GM23338 (cell line): ENCODE measurements around the gene MAP2K1. TPM values are rescaled to one million over a fixed set of nuclear protein-coding genes. Genes with fewer than 3 reads are reported as not detected.

Source experiments
- ATAC-seq: fragments of 200-7000 bp; cut with Tn5 transposase; 3 replicates; pipeline ENCODE4 v1.9.1; 2020
- DNase-seq: peaks from one replicate; pipeline ENCODE4 v3.0.0-alpha.2; 2015; ENCODE audit warnings: low spot score
- H2AFZ ChIP-seq: fragments of 200-600 bp; sonication (generic); 2 replicates; pipeline ENCODE4 v1.8.0; 2016; ENCODE audit warnings: antibody characterized with exemption, mild to moderate bottlenecking, moderate library complexity
- H3F3A ChIP-seq: fragments of 200-600 bp; sonication (generic); replicated peaks from 2 replicates; pipeline ENCODE4 v1.8.0; 2017; ENCODE audit warnings: antibody characterized with exemption, mixed run types, low read depth
- H3K27ac ChIP-seq: fragments of 200-600 bp; sonication (generic); 2 replicates; pipeline ENCODE4 v1.6.1; 2016; ENCODE audit warnings: low read depth
- H3K27me3 ChIP-seq: fragments of 200-600 bp; sonication (generic); 2 replicates; pipeline ENCODE4 v1.8.0; 2016; ENCODE audit warnings: mild to moderate bottlenecking, mixed run types, moderate library complexity; ENCODE audit not compliant: insufficient read depth
- H3K36me3 ChIP-seq: fragments of 200-600 bp; sonication (generic); 2 replicates; pipeline ENCODE4 v1.8.0; 2016; ENCODE audit warnings: mild to moderate bottlenecking; ENCODE audit not compliant: insufficient read depth
- H3K4me1 ChIP-seq: fragments of 200-600 bp; sonication (generic); 2 replicates; pipeline ENCODE4 v1.8.0; 2016; ENCODE audit warnings: mild to moderate bottlenecking, moderate library complexity; ENCODE audit not compliant: insufficient read depth
- H3K4me2 ChIP-seq: fragments of 200-600 bp; sonication (generic); 2 replicates; pipeline ENCODE4 v1.7.1; 2017; ENCODE audit warnings: mixed run types
- H3K4me3 ChIP-seq: fragments of 200-600 bp; sonication (generic); 2 replicates; pipeline ENCODE4 v1.6.1; 2016; ENCODE audit warnings: mixed run types
- H3K79me2 ChIP-seq: fragments of 200-600 bp; sonication (generic); replicated peaks from 2 replicates; pipeline ENCODE4 v1.8.0; 2017; ENCODE audit warnings: mild to moderate bottlenecking; ENCODE audit not compliant: insufficient read depth
- H3K9me2 ChIP-seq: fragments of 200-600 bp; sonication (generic); 2 replicates; pipeline ENCODE4 v1.8.0; 2017; ENCODE audit not compliant: insufficient read depth
- H4K20me1 ChIP-seq: fragments of 200-600 bp; sonication (generic); replicated peaks from 2 replicates; pipeline ENCODE4 v1.8.0; 2017; ENCODE audit warnings: mild to moderate bottlenecking; ENCODE audit not compliant: insufficient read depth
- H3K27ac Mint-ChIP-seq: 2 replicates; pipeline ENCODE4 v1.8.0; 2020; ENCODE audit warnings: inconsistent platforms, mild to moderate bottlenecking, moderate library complexity, mixed read lengths
- H3K27me3 Mint-ChIP-seq: 3 replicates; pipeline ENCODE4 v1.8.0; 2022; ENCODE audit warnings: low read depth, mild to moderate bottlenecking, moderate library complexity, mixed read lengths, inconsistent platforms; ENCODE audit not compliant: insufficient read depth, poor library complexity
- H3K36me3 Mint-ChIP-seq: 3 replicates; pipeline ENCODE4 v1.8.0; 2021; ENCODE audit warnings: low read depth, mild to moderate bottlenecking, inconsistent platforms, moderate library complexity, mixed read lengths
- H3K4me1 Mint-ChIP-seq: 3 replicates; pipeline ENCODE4 v1.8.0; 2020; ENCODE audit warnings: mild to moderate bottlenecking, inconsistent platforms, mixed read lengths
- H3K4me3 Mint-ChIP-seq: 3 replicates; pipeline ENCODE4 v1.8.0; 2021; ENCODE audit warnings: moderate library complexity, mild to moderate bottlenecking, inconsistent platforms, mixed read lengths
- H3K9me3 Mint-ChIP-seq: 3 replicates; pipeline ENCODE4 v1.8.0; 2020; ENCODE audit warnings: moderate library complexity, mild to moderate bottlenecking, inconsistent platforms, mixed read lengths
- CREB1 ChIP-seq: fragments of 250-450 bp; sonication (Bioruptor Pico); IDR thresholded peaks from 2 replicates; pipeline ENCODE4 v1.5.0; 2020; ENCODE audit warnings: low read depth, mild to moderate bottlenecking, moderate library complexity
- EZH2 ChIP-seq: fragments of 200-600 bp; sonication (generic); IDR thresholded peaks from one replicate; pipeline ENCODE4 v1.8.0; 2017; ENCODE audit warnings: antibody characterized with exemption, mild to moderate bottlenecking, low read depth; ENCODE audit not compliant: unreplicated experiment
- EZH2phosphoT487 ChIP-seq: fragments of 200-600 bp; sonication (generic); IDR thresholded peaks from one replicate; pipeline ENCODE4 v1.8.1; 2018; ENCODE audit warnings: antibody characterized with exemption; ENCODE audit not compliant: unreplicated experiment
- JUNB ChIP-seq: IDR thresholded peaks from one replicate; pipeline ENCODE4 v1.6.1; 2016; ENCODE audit warnings: antibody characterized with exemption; ENCODE audit not compliant: unreplicated experiment
- NANOG ChIP-seq: IDR thresholded peaks from 2 replicates; pipeline ENCODE4 v1.6.1; 2016; ENCODE audit warnings: antibody characterized with exemption, borderline replicate concordance
- POLR2AphosphoS5 ChIP-seq: IDR thresholded peaks from 2 replicates; pipeline ENCODE4 v1.6.1; 2016; ENCODE audit warnings: antibody characterized with exemption, low read depth
- STAT1 ChIP-seq: IDR thresholded peaks from one replicate; pipeline ENCODE4 v1.6.1; 2016; ENCODE audit warnings: antibody characterized with exemption; ENCODE audit not compliant: unreplicated experiment
- ZNF114 ChIP-seq: fragments of 250-450 bp; sonication (Bioruptor Pico); IDR thresholded peaks from 2 replicates; pipeline ENCODE4 v1.5.0; 2020; ENCODE audit warnings: mild to moderate bottlenecking, moderate library complexity
- ZNF331 ChIP-seq: fragments of 250-450 bp; sonication (Bioruptor Pico); IDR thresholded peaks from 2 replicates; pipeline ENCODE4 v1.5.0; 2020; ENCODE audit warnings: low read depth, mild to moderate bottlenecking, moderate library complexity
- polyA plus RNA-seq: library from polyadenylated mRNA; unstranded; fragments of >200 nt; fragmentation: Nextera tagmentation; extraction: Ambion mirVana; gene quantifications from 2 replicates; pipeline ENCODE4 v1.2.1, GENCODE V29; 2016
- total RNA-seq: library from RNA; depleted of rRNA; stranded (reverse); fragments of >200 nt; shearing (Covaris generic); gene quantifications from 2 replicates; pipeline ENCODE4 v1.2.3, GENCODE V29; 2014
- TF ChIP-seq, protein P1 (sequence below): IDR thresholded peaks from 2 replicates; pipeline ENCODE4 v1.6.1; 2016; ENCODE audit warnings: antibody characterized with exemption
- TF ChIP-seq, protein P2 (sequence below): fragments of 250-450 bp; sonication (Bioruptor Pico); IDR thresholded peaks from 2 replicates; pipeline ENCODE4 v1.5.0; 2020; ENCODE audit warnings: mild to moderate bottlenecking, moderate library complexity
- TF ChIP-seq, protein P3 (sequence below), 2 experiments: fragments of 200-600 bp in 1 of 2; sonication (generic) in 1 of 2; conservative IDR thresholded peaks; 2 replicates each; pipeline versions ENCODE4 v1.5.1 to v1.6.1; 2016 to 2017; ENCODE audit warnings: antibody characterized with exemption in 2 of 2, low read depth in 2 of 2, mild to moderate bottlenecking in 2 of 2, moderate library complexity in 1 of 2
- TF ChIP-seq, protein P4 (sequence below): IDR thresholded peaks from one replicate; pipeline ENCODE4 v1.6.1; 2018; ENCODE audit warnings: antibody characterized with exemption; ENCODE audit not compliant: unreplicated experiment

Gene MAP2K1
- total and polyA plus RNA-seq, 2 experiments from 2014 or later, result 42.0 to 68.5 TPM

DNA sequence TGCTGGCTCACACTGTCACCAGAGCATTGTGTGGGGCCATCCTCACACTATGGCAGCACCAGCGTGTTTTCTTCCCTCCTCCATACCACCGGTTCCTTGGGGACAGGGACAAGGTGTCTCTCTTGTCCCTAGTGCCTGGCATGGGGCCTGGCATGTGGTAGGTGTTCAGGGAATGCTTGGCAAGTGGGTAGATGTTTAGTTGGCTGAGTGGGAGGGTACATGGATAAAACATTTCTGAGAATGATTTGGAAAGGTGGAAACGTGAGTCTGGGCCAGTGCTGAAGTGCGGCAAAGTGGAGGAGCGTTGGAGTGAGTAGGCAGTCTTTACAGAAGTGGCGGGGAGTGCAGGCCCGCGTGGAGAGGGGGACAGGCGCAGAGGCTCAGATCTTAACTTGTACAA is 95.8 kb downstream of the MAP2K1 start:
- no peaks in the 10 kb centered on the region; the same call in 1 of the 2 replicates for H4K20me1 ChIP-seq

More for the DNA sequence above, 95.8 kb downstream of the MAP2K1 start:
- Histone ChIP-seq H3K27ac (peak overlapping the region; percentile 32; the same call in 1 of the 2 replicates), H3K36me3 (peaks cover 15% of the 10 kb centered on the region), H3K9me2 (no peaks in the 10 kb centered on the region), H3K4me2 (no peak overlapping the region), H2AFZ (no peak overlapping the region), H3K4me1 (no peaks in the 10 kb centered on the region), H3K4me3 (no peak overlapping the region), H3F3A (no peaks in the 10 kb centered on the region), H3K79me2 (no peaks in the 10 kb centered on the region), H3K27me3 (no peaks in the 10 kb centered on the region)
- DNase-seq, result no peak
- H3K9me3 Mint-ChIP-seq, result no peaks in the 10 kb centered on the region
- no peak overlapping the region for H3K4me3 Mint-ChIP-seq
- H3K27ac Mint-ChIP-seq, result no peak overlapping the region
- peaks cover 41% of the 10 kb centered on the region for H3K36me3 Mint-ChIP-seq
- H3K27me3 Mint-ChIP-seq, result peaks cover 6% of the 10 kb centered on the region
- TF ChIP-seq, protein P1, sequence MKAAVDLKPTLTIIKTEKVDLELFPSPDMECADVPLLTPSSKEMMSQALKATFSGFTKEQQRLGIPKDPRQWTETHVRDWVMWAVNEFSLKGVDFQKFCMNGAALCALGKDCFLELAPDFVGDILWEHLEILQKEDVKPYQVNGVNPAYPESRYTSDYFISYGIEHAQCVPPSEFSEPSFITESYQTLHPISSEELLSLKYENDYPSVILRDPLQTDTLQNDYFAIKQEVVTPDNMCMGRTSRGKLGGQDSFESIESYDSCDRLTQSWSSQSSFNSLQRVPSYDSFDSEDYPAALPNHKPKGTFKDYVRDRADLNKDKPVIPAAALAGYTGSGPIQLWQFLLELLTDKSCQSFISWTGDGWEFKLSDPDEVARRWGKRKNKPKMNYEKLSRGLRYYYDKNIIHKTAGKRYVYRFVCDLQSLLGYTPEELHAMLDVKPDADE, result no peak
- no peak for TF ChIP-seq JUNB
- no peak for TF ChIP-seq CREB1
- TF ChIP-seq, protein P2, sequence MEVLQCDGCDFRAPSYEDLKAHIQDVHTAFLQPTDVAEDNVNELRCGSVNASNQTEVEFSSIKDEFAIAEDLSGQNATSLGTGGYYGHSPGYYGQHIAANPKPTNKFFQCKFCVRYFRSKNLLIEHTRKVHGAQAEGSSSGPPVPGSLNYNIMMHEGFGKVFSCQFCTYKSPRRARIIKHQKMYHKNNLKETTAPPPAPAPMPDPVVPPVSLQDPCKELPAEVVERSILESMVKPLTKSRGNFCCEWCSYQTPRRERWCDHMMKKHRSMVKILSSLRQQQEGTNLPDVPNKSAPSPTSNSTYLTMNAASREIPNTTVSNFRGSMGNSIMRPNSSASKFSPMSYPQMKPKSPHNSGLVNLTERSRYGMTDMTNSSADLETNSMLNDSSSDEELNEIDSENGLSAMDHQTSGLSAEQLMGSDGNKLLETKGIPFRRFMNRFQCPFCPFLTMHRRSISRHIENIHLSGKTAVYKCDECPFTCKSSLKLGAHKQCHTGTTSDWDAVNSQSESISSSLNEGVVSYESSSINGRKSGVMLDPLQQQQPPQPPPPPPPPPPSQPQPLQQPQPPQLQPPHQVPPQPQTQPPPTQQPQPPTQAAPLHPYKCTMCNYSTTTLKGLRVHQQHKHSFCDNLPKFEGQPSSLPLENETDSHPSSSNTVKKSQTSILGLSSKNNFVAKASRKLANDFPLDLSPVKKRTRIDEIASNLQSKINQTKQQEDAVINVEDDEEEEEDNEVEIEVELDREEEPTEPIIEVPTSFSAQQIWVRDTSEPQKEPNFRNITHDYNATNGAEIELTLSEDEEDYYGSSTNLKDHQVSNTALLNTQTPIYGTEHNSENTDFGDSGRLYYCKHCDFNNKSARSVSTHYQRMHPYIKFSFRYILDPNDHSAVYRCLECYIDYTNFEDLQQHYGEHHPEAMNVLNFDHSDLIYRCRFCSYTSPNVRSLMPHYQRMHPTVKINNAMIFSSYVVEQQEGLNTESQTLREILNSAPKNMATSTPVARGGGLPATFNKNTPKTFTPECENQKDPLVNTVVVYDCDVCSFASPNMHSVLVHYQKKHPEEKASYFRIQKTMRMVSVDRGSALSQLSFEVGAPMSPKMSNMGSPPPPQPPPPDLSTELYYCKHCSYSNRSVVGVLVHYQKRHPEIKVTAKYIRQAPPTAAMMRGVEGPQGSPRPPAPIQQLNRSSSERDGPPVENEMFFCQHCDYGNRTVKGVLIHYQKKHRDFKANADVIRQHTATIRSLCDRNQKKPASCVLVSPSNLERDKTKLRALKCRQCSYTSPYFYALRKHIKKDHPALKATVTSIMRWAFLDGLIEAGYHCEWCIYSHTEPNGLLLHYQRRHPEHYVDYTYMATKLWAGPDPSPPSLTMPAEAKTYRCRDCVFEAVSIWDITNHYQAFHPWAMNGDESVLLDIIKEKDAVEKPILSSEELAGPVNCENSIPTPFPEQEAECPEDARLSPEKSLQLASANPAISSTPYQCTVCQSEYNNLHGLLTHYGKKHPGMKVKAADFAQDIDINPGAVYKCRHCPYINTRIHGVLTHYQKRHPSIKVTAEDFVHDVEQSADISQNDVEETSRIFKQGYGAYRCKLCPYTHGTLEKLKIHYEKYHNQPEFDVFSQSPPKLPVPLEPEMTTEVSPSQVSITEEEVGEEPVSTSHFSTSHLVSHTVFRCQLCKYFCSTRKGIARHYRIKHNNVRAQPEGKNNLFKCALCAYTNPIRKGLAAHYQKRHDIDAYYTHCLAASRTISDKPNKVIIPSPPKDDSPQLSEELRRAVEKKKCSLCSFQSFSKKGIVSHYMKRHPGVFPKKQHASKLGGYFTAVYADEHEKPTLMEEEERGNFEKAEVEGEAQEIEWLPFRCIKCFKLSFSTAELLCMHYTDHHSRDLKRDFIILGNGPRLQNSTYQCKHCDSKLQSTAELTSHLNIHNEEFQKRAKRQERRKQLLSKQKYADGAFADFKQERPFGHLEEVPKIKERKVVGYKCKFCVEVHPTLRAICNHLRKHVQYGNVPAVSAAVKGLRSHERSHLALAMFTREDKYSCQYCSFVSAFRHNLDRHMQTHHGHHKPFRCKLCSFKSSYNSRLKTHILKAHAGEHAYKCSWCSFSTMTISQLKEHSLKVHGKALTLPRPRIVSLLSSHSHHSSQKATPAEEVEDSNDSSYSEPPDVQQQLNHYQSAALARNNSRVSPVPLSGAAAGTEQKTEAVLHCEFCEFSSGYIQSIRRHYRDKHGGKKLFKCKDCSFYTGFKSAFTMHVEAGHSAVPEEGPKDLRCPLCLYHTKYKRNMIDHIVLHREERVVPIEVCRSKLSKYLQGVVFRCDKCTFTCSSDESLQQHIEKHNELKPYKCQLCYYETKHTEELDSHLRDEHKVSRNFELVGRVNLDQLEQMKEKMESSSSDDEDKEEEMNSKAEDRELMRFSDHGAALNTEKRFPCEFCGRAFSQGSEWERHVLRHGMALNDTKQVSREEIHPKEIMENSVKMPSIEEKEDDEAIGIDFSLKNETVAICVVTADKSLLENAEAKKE (CRISPR knock-in tag), result no peak
- TF ChIP-seq NANOG, result no peak
- TF ChIP-seq STAT1, result no peak
- no peak for TF ChIP-seq EZH2phosphoT487
- no peak for TF ChIP-seq POLR2AphosphoS5
- TF ChIP-seq EZH2, result no peak
- no peak for TF ChIP-seq ZNF114
- TF ChIP-seq, protein P3, sequence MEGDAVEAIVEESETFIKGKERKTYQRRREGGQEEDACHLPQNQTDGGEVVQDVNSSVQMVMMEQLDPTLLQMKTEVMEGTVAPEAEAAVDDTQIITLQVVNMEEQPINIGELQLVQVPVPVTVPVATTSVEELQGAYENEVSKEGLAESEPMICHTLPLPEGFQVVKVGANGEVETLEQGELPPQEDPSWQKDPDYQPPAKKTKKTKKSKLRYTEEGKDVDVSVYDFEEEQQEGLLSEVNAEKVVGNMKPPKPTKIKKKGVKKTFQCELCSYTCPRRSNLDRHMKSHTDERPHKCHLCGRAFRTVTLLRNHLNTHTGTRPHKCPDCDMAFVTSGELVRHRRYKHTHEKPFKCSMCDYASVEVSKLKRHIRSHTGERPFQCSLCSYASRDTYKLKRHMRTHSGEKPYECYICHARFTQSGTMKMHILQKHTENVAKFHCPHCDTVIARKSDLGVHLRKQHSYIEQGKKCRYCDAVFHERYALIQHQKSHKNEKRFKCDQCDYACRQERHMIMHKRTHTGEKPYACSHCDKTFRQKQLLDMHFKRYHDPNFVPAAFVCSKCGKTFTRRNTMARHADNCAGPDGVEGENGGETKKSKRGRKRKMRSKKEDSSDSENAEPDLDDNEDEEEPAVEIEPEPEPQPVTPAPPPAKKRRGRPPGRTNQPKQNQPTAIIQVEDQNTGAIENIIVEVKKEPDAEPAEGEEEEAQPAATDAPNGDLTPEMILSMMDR (conservative IDR thresholded peaks at IDR 0.05; ENCODE audit: low read depth in 2 of 2), result no peak
- TF ChIP-seq, protein P4, sequence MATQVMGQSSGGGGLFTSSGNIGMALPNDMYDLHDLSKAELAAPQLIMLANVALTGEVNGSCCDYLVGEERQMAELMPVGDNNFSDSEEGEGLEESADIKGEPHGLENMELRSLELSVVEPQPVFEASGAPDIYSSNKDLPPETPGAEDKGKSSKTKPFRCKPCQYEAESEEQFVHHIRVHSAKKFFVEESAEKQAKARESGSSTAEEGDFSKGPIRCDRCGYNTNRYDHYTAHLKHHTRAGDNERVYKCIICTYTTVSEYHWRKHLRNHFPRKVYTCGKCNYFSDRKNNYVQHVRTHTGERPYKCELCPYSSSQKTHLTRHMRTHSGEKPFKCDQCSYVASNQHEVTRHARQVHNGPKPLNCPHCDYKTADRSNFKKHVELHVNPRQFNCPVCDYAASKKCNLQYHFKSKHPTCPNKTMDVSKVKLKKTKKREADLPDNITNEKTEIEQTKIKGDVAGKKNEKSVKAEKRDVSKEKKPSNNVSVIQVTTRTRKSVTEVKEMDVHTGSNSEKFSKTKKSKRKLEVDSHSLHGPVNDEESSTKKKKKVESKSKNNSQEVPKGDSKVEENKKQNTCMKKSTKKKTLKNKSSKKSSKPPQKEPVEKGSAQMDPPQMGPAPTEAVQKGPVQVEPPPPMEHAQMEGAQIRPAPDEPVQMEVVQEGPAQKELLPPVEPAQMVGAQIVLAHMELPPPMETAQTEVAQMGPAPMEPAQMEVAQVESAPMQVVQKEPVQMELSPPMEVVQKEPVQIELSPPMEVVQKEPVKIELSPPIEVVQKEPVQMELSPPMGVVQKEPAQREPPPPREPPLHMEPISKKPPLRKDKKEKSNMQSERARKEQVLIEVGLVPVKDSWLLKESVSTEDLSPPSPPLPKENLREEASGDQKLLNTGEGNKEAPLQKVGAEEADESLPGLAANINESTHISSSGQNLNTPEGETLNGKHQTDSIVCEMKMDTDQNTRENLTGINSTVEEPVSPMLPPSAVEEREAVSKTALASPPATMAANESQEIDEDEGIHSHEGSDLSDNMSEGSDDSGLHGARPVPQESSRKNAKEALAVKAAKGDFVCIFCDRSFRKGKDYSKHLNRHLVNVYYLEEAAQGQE, result no peak
- no peak for TF ChIP-seq ZNF331 (CRISPR knock-in tag)
- no peak for ATAC-seq
- H3K4me1 Mint-ChIP-seq, result peaks cover 6% of the 10 kb centered on the region; the same call in 2 of the 3 replicates
